PC-9 (cell line): ENCODE measurements around the gene NUDT1. TPM values are rescaled to one million over a fixed set of nuclear protein-coding genes. Genes with fewer than 3 reads are reported as not detected.

Experiments
- BruUV-seq: library from RNA; stranded (reverse); fragments of 400-500 nt; replicated peaks from 2 replicates; lab custom pipeline; 2021; lab: Mats Ljungman, UMichigan
- CTCF ChIA-PET: fragments of 300-600 bp; sonication (Branson Sonifier 250); formaldehyde crosslinking; loops from one replicate; lab custom pipeline; 2022; ENCODE audit warnings: antibody characterized with exemption; lab: Charles Lee
- POLR2A ChIA-PET: fragments of 300-600 bp; sonication (Branson Sonifier 250); formaldehyde crosslinking; loops from one replicate; lab custom pipeline; 2022; ENCODE audit warnings: antibody characterized with exemption; ENCODE audit not compliant: unreplicated experiment; lab: Charles Lee
- DNase-seq, 2 experiments: peaks; one replicate each; pipeline versions ENCODE4 v3.0.0 to v3.0.0-alpha.2; 2015 to 2022; ENCODE audit warnings: mixed read lengths in 1 of 2
- H2AFZ ChIP-seq: fragments of 200-600 bp; sonication (generic); 2 replicates; pipeline ENCODE4 v1.8.1; 2017; ENCODE audit warnings: antibody characterized with exemption
- H3F3A ChIP-seq: fragments of 200-600 bp; sonication (generic); 2 replicates; pipeline ENCODE4 v1.8.1; 2017; ENCODE audit warnings: antibody characterized with exemption, mild to moderate bottlenecking, low read depth; ENCODE audit not compliant: insufficient read depth
- H3K27ac ChIP-seq: fragments of 200-600 bp; sonication (generic); 2 replicates; pipeline ENCODE4 v1.6.1; 2016; ENCODE audit warnings: mixed run types
- H3K27me3 ChIP-seq: fragments of 200-600 bp; sonication (generic); 2 replicates; pipeline ENCODE4 v1.6.1; 2016; ENCODE audit warnings: low read depth, mixed run types; ENCODE audit not compliant: insufficient read depth
- H3K36me3 ChIP-seq: fragments of 200-600 bp; sonication (generic); 2 replicates; pipeline ENCODE4 v1.6.1; 2016; ENCODE audit warnings: low read depth, mixed run types
- H3K4me1 ChIP-seq: fragments of 200-600 bp; sonication (generic); replicated peaks from 2 replicates; pipeline ENCODE4 v1.6.1; 2016; ENCODE audit warnings: mixed run types; ENCODE audit not compliant: insufficient read depth
- H3K4me2 ChIP-seq: fragments of 200-600 bp; sonication (generic); 2 replicates; pipeline ENCODE4 v1.6.1; 2017; ENCODE audit warnings: mixed run types
- H3K4me3 ChIP-seq: fragments of 200-600 bp; sonication (generic); 2 replicates; pipeline ENCODE4 v1.6.1; 2016; ENCODE audit warnings: mixed run types
- H3K79me2 ChIP-seq: fragments of 200-600 bp; sonication (generic); 2 replicates; pipeline ENCODE4 v1.6.1; 2017; ENCODE audit warnings: low read depth, mixed run types
- H3K9me2 ChIP-seq: fragments of 200-600 bp; sonication (generic); 2 replicates; pipeline ENCODE4 v1.8.1; 2017; ENCODE audit warnings: mild to moderate bottlenecking; ENCODE audit not compliant: insufficient read depth
- H3K9me3 ChIP-seq: fragments of 200-600 bp; sonication (generic); 2 replicates; pipeline ENCODE4 v1.8.1; 2016; ENCODE audit warnings: low read depth; ENCODE audit not compliant: insufficient read depth
- H4K20me1 ChIP-seq: fragments of 200-600 bp; sonication (generic); 2 replicates; pipeline ENCODE4 v1.8.1; 2017; ENCODE audit not compliant: insufficient read depth
- CTCF ChIP-seq: fragments of 200-600 bp; sonication (generic); conservative IDR thresholded peaks from 2 replicates; pipeline ENCODE4 v1.6.1; 2017; ENCODE audit warnings: mixed run types, antibody characterized with exemption, mild to moderate bottlenecking, moderate library complexity
- EZH2 ChIP-seq: fragments of 200-600 bp; sonication (generic); IDR thresholded peaks from 2 replicates; pipeline ENCODE4 v1.8.0; 2017; ENCODE audit warnings: antibody characterized with exemption, low read depth
- intact Hi-C: fragments of 100-400 bp; cut with micrococcal nuclease; formaldehyde crosslinking; loops from one replicate; pipeline ENCODE4 v1.10.0; 2022; ENCODE audit not compliant: unreplicated experiment
- total RNA-seq: library from RNA; stranded (reverse); gene quantifications from 2 replicates; pipeline ENCODE4 v1.2.3, GENCODE V29; 2021

Gene NUDT1
- total RNA-seq, 1 experiment from 2014 or later = 63.9 TPM

- H3K4me2 ChIP-seq = peak overlapping the region; percentile 99
- POLR2A ChIA-PET = no interaction called here
- TF ChIP-seq CTCF = no peak
- no peak for TF ChIP-seq EZH2
- no peaks in the 10 kb centered on the region for H3K27me3 ChIP-seq
- H4K20me1 ChIP-seq = no peaks in the 10 kb centered on the region
- H3K27ac ChIP-seq = no peak overlapping the region
- H3K9me2 ChIP-seq = no peaks in the 10 kb centered on the region
- no peak overlapping the region for H2AFZ ChIP-seq
- H3K4me1 ChIP-seq = peaks cover 35% of the 10 kb centered on the region
- CTCF ChIA-PET = no interaction called here
- DNase-seq = no peak
- no peaks in the 10 kb centered on the region for H3K9me3 ChIP-seq
- H3K4me3 ChIP-seq = peak overlapping the region; percentile 94
- H3K79me2 ChIP-seq = peaks cover 28% of the 10 kb centered on the region
- intact Hi-C loops = loop anchor here (2.0 to 10.0 kb wide), 2 partner anchors 105 to 679 kb away; no protein-coding TSS in a partner anchor
- H3F3A ChIP-seq = peaks cover 30% of the 10 kb centered on the region; the same call in 1 of the 2 replicates
- BruUV-seq = no TSS peak
- peaks cover 9% of the 10 kb centered on the region for H3K36me3 ChIP-seq
Observed at GRCh38 chr7:2243458-2243857, 1.4 kb downstream of the NUDT1 start.

GRCh38 chr7:2244404-2244995 is 2.5 kb downstream of the NUDT1 start:
- no peak for DNase-seq
- intact Hi-C loops = loop anchor here (10.0 kb wide), 1 partner anchor 680 kb away; no protein-coding TSS in a partner anchor
- CTCF ChIA-PET = no interaction called here

More at GRCh38 chr7:2244404-2244995, 2.5 kb downstream of the NUDT1 start:
- Histone ChIP-seq H3K4me2 (no peak overlapping the region), H3K27ac (no peak overlapping the region), H3K9me3 (no peaks in the 10 kb centered on the region), H3F3A (peaks cover 40% of the 10 kb centered on the region; the same call in 1 of the 2 replicates), H3K36me3 (0 out of 2 replicates have a peak, but pooled peaks cover 3% of the 10 kb centered on the region), H2AFZ (no peak overlapping the region), H3K27me3 (no peaks in the 10 kb centered on the region), H3K4me3 (no peak overlapping the region), H3K4me1 (peaks cover 45% of the 10 kb centered on the region), H3K9me2 (no peaks in the 10 kb centered on the region), H4K20me1 (no peaks in the 10 kb centered on the region), H3K79me2 (peaks cover 28% of the 10 kb centered on the region)
- TF ChIP-seq CTCF = no peak
- no peak for TF ChIP-seq EZH2
- POLR2A ChIA-PET = no interaction called here
- no TSS peak for BruUV-seq
